Measurements from ENCODE around the gene NPPC.

DNA sequence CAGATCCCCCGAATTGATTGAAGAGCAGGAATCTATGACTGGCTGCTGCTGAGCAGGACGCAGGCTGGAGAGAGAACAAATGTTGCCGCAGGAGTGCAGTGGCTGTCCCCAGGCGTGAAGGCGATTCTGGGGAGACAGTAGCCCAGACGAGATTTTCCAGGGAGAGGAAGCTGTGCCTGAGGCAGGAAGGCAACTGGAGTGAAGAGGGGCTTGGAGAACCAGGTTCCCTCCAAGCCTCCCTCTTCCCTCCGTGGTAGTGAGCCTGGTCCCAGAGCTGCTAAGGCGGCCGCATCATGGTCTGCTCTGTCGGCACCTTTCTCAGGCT is 1.3 kb upstream of the NPPC start:
- no peak for TF ChIP-seq YY1 (IDR thresholded peaks at IDR 0.05; ENCODE audit: insufficient read depth, insufficient read length)
- TF ChIP-seq SUZ12 (IDR thresholded peaks at IDR 0.05; ENCODE audit: extremely low read depth, insufficient read depth, insufficient read length), result no peak
- no peak for TF ChIP-seq ZNF274 (IDR thresholded peaks at IDR 0.05; ENCODE audit: low read depth, low read length)
